AG04449 (cell line): ENCODE results near the gene ULK4.
A peak's percentile ranks its signal among the peaks of the same experiment; 100 is the strongest.

Experiments
- CTCF ChIA-PET: fragments of 350-600 bp; formaldehyde crosslinking; extraction: SDS; loops from one replicate; lab custom pipeline; 2021; ENCODE audit warnings: antibody characterized with exemption; lab: Yijun Ruan, JAX
- POLR2A ChIA-PET: fragments of 400-600, 350-600 bp; formaldehyde crosslinking; extraction: SDS; loops from one replicate; lab custom pipeline; 2020; ENCODE audit warnings: antibody characterized with exemption, inconsistent platforms; lab: Yijun Ruan, JAX
- DNase-seq: peaks from one replicate; pipeline ENCODE4 v3.0.0-alpha.2; 2010; ENCODE audit warnings: low read depth, low spot score
- H3K4me3 ChIP-seq: 2 replicates; pipeline ENCODE4 v1.5.1; 2011; ENCODE audit warnings: low read depth, mild to moderate bottlenecking, control low read depth, low read length
- CTCF ChIP-seq: IDR thresholded peaks from one replicate; pipeline ENCODE4 v1.5.1; 2011; ENCODE audit warnings: mild to moderate bottlenecking, moderate library complexity, low read length, control low read depth, inconsistent platforms; ENCODE audit not compliant: insufficient read depth; ENCODE audit errors: missing control alignments

ULK4 gene

GRCh38 chr3:41234823-41235721, 726.8 kb downstream of the ULK4 start:
- CTCF ChIA-PET = interaction anchor here (1.0 to 1.5 kb wide), 3 partner anchors 8 to 16 kb away, joined by 3 to 6 read pairs (median 3); no protein-coding TSS in a partner anchor
- TF ChIP-seq CTCF = no peak
- H3K4me3 ChIP-seq = no peak overlapping the region
- peak; percentile 17 for DNase-seq
- POLR2A ChIA-PET = no interaction called here

- no peak for TF ChIP-seq CTCF
- POLR2A ChIA-PET = interaction anchor here (0.8 to 1.5 kb wide), 4 partner anchors 9 to 25 kb away, joined by 3 to 12 read pairs (median 4); partner anchors contain the start of gene CTNNB1
- peak; percentile 82 for DNase-seq
- no peak overlapping the region for H3K4me3 ChIP-seq
- CTCF ChIA-PET = interaction anchor here (1.5 to 2.4 kb wide), 2 partner anchors 11 to 25 kb away, joined by 3 to 14 read pairs; partner anchors contain the start of gene CTNNB1
These were observed 737.6 kb downstream of the ULK4 start for GRCh38 chr3:41224120-41224806.

- TF ChIP-seq CTCF = no peak
- CTCF ChIA-PET = interaction anchor here (2.4 kb wide), 1 partner anchor 10 kb away, joined by 14 read pairs; no protein-coding TSS in a partner anchor
- POLR2A ChIA-PET = interaction anchor here (0.8 to 1.5 kb wide), 3 partner anchors 9 to 24 kb away, joined by 3 to 12 read pairs (median 4); partner anchors contain the start of gene CTNNB1
- DNase-seq = no peak
- no peak overlapping the region for H3K4me3 ChIP-seq
These were observed 738.2 kb downstream of the ULK4 start for GRCh38 chr3:41223691-41224090.

- TF ChIP-seq CTCF = no peak
- CTCF ChIA-PET = no interaction called here
- no peak for DNase-seq
- POLR2A ChIA-PET = interaction anchor here (1.5 kb wide), 1 partner anchor 24 kb away, joined by 12 read pairs; the partner anchor contains the start of gene CTNNB1
- no peak overlapping the region for H3K4me3 ChIP-seq
These were observed 738.8 kb downstream of the ULK4 start for GRCh38 chr3:41223078-41223477.

GRCh38 chr3:41222501-41222900, 739.4 kb downstream of the ULK4 start:
- POLR2A ChIA-PET = no interaction called here
- no peak overlapping the region for H3K4me3 ChIP-seq
- TF ChIP-seq CTCF = no peak
- CTCF ChIA-PET = no interaction called here
- DNase-seq = no peak
